ENCODE measurements around the gene MARVELD2.

The MARVELD2 gene

GRCh38 chr5:69485471-69485870 is 70.6 kb downstream of the MARVELD2 start:
- no peak for TF ChIP-seq GATA2 (IDR thresholded peaks at IDR 0.05; ENCODE audit: low read depth, low read length)
- no peak for TF ChIP-seq GATA3 (IDR thresholded peaks at IDR 0.05; ENCODE audit: low read depth, low read length)

- TF ChIP-seq GATA2 (IDR thresholded peaks at IDR 0.05; ENCODE audit: low read depth, low read length) (no peak), GATA3 (IDR thresholded peaks at IDR 0.05; ENCODE audit: low read depth, low read length) (no peak)
Observed at GRCh38 chr5:69489246-69489645, 74.3 kb downstream of the MARVELD2 start.

- TF ChIP-seq GATA3 (IDR thresholded peaks at IDR 0.05; ENCODE audit: low read depth, low read length) = no peak
- TF ChIP-seq GATA2 (IDR thresholded peaks at IDR 0.05; ENCODE audit: low read depth, low read length) = no peak
Observed at GRCh38 chr5:69491027-69491426, 76.1 kb downstream of the MARVELD2 start.

DNA sequence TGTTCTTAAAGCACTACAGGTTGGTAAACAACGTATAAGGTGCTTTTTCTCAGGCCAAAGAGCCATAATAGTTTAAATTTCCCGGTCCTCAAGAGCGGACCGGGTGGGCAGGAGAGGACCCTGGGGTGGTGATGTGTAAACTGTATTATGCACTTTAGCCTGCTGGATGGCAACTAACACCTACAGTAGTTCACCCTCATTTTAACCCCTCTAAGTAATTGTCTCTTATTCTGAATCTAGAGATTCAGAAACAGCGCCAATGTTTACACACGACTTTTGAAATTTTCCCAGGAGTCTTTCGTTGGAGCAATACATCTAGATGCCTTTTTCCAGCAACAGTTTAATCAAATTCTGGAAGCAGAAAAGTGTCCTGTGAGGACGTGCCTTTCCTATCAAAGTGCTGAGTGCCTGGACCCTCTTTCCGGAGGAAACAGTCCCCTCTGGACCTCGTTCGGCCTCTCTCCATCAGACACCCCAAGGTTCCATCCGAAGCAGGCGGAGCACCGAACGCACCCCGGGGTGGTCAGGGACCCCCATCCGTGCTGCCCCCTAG is 77.0 kb downstream of the MARVELD2 start:
- TF ChIP-seq GATA2 (IDR thresholded peaks at IDR 0.05; ENCODE audit: low read depth, low read length) (no peak), GATA3 (IDR thresholded peaks at IDR 0.05; ENCODE audit: low read depth, low read length) (no peak)

- TF ChIP-seq GATA2 (IDR thresholded peaks at IDR 0.05; ENCODE audit: low read depth, low read length) (no peak), GATA3 (IDR thresholded peaks at IDR 0.05; ENCODE audit: low read depth, low read length) (no peak)
Observed at GRCh38 chr5:69492391-69492922, 77.5 kb downstream of the MARVELD2 start, which contains the start of gene OCLN. OCLN (plus strand) TSS chr5:69492790; CDS start chr5:69504245, 11,455 bp downstream.

DNA sequence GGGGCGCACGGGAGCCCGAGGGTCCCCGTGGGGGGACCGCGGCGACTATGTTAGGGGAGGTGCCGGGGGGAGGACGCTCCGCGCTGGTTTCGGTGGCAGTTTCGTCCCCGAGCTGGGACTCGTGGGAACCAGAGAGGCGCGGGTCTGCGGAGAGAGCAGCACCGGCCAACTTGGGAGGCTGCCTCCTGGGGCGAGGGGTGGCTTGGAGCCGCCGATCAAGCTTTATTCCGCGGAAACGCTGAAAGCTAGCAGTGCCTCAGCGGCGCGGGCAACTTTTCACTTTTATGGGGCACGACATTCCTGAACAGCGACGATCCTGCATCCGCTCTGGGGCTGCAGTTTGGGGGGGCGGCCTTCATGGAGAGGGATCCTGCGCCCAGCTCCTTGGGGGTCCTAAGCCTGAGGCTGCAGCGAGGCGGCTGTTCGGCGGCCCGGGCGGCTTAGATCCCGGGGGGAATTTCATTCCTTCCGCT is 78.0 kb downstream of the MARVELD2 start:
- TF ChIP-seq GATA3 (IDR thresholded peaks at IDR 0.05; ENCODE audit: low read depth, low read length) (no peak), GATA2 (IDR thresholded peaks at IDR 0.05; ENCODE audit: low read depth, low read length) (no peak)

- TF ChIP-seq GATA2 (IDR thresholded peaks at IDR 0.05; ENCODE audit: low read depth, low read length) = no peak
- TF ChIP-seq GATA3 (IDR thresholded peaks at IDR 0.05; ENCODE audit: low read depth, low read length) = no peak
Observed at GRCh38 chr5:69493396-69494133, 78.6 kb downstream of the MARVELD2 start.

All from SH-SY5Y (cell line).